Measurements from ENCODE around the gene TAS2R7.
"Not testable (repeated sequence)": the region's sequence is repeated elsewhere in the genome, so short reads cannot be mapped to it uniquely, and the experiment has no call there.

Gene TAS2R7

GRCh38 chr12:10802587-10802986 is at the start of gene TAS2R7:
Gene TAS2R7, minus strand, starts transcription at chr12:10802627. Its CDS starts 57 bp downstream, at chr12:10802570.
- DNase-seq (ENCODE audit: low read depth in 2 of 2) = no peak

- DNase-seq (ENCODE audit: low read depth in 2 of 2) = no peak
These were observed 48.9 kb upstream of the TAS2R7 start for GRCh38 chr12:10851243-10851858.

DNA sequence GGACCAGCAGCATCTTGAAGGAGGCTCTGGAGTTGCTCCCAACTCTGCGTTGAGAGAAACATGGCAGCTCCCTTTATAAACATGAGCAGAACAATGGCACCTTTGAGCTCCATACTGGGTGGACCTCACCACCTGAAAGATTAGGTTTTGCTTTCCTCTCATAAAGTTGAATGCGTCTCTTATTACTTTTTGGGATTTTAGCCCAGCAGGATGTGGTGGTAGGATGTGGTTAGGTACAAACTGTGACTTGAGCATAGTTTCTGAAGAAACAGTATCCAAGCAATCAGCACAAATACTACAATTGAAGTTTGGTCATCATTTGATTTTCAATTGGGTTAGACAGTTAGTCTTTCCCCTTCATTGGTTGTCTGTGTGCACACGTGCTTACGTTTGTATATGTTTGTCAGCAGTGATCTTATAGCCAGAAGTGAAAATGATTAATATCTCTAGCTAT is 47.0 kb upstream of the TAS2R7 start, which contains the start of gene PRR4:
Gene PRR4 (minus strand): TSS at position 51 of the 454 bp plus-strand sequence. CDS start 38 bp downstream, at position 13.
- DNase-seq (ENCODE audit: low read depth in 2 of 2) = no peak

GRCh38 chr12:10847744-10848143 is 45.3 kb upstream of the TAS2R7 start:
- DNase-seq (ENCODE audit: low read depth in 2 of 2) = no peak

- no peak for DNase-seq (ENCODE audit: low read depth in 2 of 2)
These were observed 40.4 kb upstream of the TAS2R7 start for GRCh38 chr12:10842862-10843261.

DNA sequence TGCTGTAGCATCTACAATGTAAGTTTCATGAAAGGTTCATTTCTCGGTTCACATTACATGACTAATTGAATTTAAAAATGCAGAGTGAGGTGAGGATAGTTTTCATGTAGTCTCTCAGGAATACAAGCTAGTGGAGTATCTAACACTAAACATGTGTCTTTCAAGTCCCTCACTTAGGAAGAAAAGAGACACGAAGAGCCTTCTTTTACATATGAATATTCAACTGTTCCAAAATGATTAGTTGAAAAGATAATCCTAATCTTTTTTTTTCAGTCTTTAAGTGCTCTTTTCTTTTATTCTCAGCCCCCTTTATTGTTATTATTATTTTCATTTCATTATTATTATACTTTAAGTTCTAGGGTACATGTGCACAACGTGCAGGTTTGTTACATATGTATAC is 36.0 kb upstream of the TAS2R7 start:
- DNase-seq (ENCODE audit: low read depth in 2 of 2) = no peak

DNA sequence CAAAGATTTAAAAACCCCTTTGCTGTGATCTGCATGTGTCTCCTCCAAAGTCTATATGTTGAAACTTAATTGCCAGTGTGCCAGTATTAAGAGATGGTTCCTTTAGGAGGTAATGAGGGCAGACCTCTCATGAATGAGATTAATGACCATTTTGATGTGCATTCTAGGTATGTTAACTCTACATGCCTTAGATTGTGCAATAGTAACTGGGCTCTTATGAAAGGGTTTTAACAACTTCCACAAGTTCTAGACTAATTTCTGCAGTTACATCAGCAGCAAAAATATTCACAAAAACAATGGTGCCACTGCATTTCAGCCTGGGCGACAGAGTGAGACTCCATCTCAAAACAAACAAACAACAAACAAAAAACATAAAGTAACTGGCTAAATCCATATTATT is 27.6 kb upstream of the TAS2R7 start:
- no peak for DNase-seq (ENCODE audit: low read depth in 2 of 2)

GRCh38 chr12:10826258-10826657 is 23.8 kb upstream of the TAS2R7 start, which contains the start of gene TAS2R10:
Gene TAS2R10, minus strand, starts transcription at chr12:10826358. Its CDS starts 89 bp downstream, at chr12:10826269.
- no peak for DNase-seq (ENCODE audit: low read depth in 2 of 2)

- no peak for DNase-seq (ENCODE audit: low read depth in 2 of 2)
These were observed 22.5 kb upstream of the TAS2R7 start for GRCh38 chr12:10824957-10825356.

DNA sequence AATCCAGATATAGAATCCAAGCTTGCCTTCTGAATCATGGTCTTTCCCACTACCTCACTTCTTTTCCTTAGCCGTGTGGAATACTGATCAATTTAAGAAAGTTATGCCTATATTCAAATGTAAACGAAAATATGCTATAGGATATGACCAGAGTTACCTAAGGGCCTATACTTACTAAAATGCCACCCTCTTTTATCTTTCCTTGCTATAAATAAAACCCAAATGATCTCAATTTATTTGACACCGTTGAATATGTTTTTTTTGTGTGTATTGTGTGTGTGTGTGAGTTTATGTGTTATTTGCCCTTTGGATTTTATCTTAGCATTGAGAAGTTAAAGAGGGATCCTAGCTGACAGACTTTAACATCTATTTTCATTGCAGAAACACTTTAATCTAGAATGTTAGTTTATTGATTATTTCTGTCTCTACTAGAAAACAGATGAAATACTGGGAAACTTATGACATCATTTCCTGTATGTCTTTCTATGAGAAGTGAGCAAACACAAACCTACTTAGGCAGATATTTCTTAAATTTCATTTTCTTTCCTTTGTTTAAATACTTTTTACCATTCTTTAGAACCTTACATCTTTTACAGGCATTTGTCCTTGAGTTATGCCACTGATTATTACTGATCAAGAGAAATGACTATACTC is 9.6 kb upstream of the TAS2R7 start:
- no peak for DNase-seq (ENCODE audit: low read depth in 2 of 2)

DNA sequence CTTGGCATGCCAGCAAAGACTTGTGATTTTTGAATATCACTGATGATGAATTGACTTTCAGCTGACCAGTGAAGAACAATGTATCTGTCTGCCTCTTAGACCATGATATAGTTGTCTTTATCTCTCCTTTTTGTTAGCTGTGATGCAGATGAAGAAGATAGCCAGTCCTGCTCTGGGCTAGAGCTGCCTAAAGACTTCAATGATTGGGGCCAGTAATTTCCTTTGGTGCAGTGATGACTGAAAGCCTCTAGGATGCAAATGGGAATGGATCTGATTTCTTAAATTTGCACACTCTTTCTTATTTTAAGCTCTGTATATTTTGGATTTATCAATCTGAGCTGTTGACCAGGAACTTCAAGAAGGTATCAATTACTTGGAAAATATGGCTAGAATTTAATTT is 7.6 kb upstream of the TAS2R7 start, which contains the start of gene TAS2R9:
Gene TAS2R9 (minus strand): TSS at position 101 of the 400 bp plus-strand sequence. CDS start 93 bp downstream, at position 8.
- DNase-seq (ENCODE audit: low read depth in 2 of 2) = no peak

GRCh38 chr12:10807186-10807585 is 4.8 kb upstream of the TAS2R7 start, which contains the start of gene TAS2R8:
Gene TAS2R8, minus strand, starts transcription at chr12:10807286. Its CDS starts 306 bp downstream, at chr12:10806980.
- DNase-seq (ENCODE audit: low read depth in 2 of 2) = no peak

DNA sequence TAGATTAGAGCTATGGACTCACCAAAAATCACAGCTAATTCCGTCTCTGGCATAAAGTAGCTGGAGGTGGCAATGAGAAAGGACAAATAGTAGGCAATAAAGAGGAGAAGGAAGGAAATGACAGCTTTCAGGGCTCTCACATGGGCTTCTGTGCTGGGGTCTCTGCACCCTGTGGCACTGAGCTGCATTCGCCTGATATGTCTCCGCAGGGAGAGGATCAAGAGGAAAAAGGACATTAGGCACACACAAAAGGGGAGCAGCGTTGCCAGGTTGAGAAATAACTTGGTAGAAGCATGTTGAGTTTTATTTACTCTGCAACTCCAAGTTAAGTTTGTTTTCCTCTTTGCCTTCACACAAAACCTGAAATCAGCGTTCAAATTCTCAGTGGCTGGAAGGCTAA is 686 bp downstream of the TAS2R7 start:
- no peak for DNase-seq (ENCODE audit: low read depth in 2 of 2)

- DNase-seq (ENCODE audit: low read depth in 2 of 2) = no peak
These were observed 8.2 kb downstream of the TAS2R7 start for GRCh38 chr12:10794222-10794621.

DNA sequence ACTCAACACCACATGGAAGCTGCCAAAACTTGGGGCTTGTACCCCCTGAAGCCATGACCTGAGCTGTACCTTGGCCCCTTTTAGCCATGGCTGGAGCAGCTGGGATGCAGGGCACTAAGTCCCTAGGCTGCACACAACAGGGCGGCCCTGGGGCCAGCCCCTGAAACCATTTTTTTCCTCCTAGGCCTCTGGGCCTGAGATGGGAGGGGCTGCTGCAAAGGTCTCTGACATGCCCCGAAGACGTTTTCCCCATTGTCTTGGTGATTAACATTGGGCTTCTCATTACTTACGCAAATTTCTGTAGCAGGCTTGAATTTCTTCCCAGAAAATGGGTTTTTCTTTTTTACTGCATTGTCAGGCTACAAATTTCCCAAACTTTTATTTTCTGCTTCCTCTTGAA is 10.7 kb downstream of the TAS2R7 start:
- not testable (repeated sequence) for DNase-seq (ENCODE audit: low read depth in 2 of 2)

DNA sequence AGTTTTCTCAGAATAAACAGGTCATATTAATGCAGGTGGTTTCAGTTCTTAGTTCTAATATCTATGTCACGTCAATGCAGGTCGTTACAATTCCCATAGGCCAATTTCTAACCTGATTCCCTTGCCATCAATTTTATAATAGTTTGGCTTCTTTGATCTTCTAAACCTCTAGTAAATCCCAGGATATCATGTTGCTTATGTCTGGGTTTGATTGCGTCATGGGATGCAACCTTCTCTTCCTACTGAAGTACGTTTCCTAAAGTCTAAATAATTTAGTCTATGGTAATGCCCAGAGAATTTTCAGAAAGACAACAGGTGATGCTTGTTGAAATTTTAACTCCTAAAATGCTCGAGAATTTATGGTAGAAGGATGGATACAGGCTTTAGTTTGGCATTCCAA is 19.2 kb downstream of the TAS2R7 start:
- DNase-seq (ENCODE audit: low read depth in 2 of 2) = no peak

DNA sequence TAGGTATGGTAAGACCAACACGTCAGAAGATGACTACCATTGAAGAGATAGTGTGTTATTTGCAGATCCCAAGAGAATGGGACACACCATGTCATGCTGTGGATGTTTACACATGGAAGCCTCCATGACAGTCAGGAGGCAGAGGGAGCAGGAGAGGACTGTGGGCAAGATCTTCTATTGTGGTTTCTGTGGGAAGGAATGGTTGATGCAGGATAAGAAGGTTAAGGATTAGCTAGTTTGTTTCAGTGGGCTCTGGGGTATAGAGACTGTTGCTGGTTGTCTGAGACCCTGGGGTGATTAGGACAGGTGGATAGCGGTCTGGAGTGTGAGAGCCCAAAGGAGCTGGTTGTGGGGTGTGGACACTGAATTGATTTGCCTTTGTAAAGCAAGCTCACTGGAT is 23.3 kb downstream of the TAS2R7 start:
- DNase-seq (ENCODE audit: low read depth in 2 of 2) = no peak

DNA sequence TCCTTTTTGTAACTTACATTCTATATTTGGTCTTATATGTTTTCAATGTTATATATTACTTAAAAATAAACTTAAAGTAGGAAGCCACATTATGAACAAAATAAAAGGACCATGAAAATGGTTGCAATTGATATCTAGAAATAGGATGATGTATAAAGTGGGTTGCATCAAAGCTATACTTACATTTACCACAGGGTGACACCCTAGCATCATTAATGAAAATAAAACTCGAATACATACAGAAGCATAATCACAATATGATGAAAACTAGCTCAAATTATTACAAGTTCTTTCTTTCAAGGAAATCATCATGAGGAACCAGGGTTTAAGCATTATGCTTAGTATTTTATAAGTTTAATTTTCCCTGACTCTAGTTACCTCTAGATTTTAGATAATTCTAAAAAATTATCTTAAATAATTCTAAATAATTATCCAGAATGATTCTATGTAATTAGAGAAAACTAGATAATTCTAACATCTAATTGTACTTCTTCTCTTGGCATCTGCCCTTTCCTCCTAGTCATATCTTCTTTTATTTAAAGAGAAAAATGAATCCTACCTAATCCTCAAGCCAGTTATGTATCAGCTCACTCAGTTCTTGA is 31.2 kb downstream of the TAS2R7 start:
- no peak for DNase-seq (ENCODE audit: low read depth in 2 of 2)

DNA sequence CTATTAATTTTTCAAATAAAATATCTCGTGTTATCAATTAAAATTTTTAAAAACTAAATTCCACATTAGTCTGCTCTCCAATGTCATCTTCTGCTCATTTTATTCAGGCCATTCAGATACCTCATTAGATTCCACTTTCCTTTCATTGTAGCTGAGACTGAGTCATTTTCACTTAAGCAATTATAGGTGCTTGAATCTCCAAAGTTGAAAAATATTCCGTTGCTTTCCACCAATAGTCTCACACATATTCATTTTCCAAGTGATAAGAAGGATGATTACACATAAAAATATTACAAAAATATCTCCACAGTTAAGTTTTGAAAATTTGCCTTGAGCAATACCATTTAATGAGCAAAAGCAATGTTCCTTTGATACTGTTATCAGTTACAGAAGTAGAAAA is 42.8 kb downstream of the TAS2R7 start:
- DNase-seq (ENCODE audit: low read depth in 2 of 2) = no peak

DNA sequence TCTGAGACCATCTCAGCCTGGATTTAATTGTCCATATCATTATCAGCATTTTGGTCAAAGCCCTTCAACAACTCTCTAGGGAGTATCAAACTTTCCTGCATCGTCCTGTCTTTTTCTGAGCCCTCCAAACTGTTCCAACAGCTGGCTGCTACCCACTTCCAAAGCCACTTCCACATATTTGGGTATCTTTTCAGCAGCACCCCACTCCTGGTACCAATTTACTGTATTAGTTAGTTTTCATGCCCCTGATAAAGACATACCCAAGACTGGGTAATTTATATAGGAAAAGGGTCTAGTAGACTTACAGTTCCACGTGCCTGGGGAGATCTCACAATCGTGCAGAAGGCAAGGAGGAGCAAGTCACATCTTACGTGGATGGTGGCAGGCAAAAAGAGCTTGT is 46.2 kb downstream of the TAS2R7 start:
- no peak for DNase-seq (ENCODE audit: low read depth in 2 of 2)

DNA sequence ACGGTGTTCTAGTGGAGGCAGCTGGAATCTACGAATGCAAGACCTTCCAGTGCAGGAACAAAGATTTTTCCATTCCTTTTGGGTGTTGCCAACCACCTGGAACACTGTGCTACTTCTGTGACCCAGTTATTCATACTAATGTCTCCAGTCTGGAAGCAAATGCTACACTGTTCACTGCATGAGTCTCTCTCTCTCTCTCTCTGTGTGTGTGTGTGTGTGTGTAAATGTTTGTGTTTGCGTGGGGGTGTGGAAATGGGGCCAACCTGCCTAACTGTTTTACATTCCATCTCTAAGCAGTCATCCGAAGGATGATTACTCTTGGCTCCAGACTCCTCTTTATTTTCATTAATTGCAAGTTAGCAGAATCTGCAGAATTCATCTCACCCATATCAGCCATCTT is 49.4 kb downstream of the TAS2R7 start:
- no peak for DNase-seq (ENCODE audit: low read depth in 2 of 2)

Data from stimulated activated CD4-positive, alpha-beta T cell treated with anti-CD3 and anti-CD28 coated beads, Interleukin-1b, Interleukin-23, amount 100 ng/mL, for 1 hour (primary cell).